Measurements from ENCODE around the gene MRPL36. TPM values are rescaled to one million over a fixed set of nuclear protein-coding genes. Genes with fewer than 3 reads are reported as not detected.

MRPL36 gene
- total and polyA plus RNA-seq, 4 donors, result 22.3 to 106 (median 56.3) TPM

DNA sequence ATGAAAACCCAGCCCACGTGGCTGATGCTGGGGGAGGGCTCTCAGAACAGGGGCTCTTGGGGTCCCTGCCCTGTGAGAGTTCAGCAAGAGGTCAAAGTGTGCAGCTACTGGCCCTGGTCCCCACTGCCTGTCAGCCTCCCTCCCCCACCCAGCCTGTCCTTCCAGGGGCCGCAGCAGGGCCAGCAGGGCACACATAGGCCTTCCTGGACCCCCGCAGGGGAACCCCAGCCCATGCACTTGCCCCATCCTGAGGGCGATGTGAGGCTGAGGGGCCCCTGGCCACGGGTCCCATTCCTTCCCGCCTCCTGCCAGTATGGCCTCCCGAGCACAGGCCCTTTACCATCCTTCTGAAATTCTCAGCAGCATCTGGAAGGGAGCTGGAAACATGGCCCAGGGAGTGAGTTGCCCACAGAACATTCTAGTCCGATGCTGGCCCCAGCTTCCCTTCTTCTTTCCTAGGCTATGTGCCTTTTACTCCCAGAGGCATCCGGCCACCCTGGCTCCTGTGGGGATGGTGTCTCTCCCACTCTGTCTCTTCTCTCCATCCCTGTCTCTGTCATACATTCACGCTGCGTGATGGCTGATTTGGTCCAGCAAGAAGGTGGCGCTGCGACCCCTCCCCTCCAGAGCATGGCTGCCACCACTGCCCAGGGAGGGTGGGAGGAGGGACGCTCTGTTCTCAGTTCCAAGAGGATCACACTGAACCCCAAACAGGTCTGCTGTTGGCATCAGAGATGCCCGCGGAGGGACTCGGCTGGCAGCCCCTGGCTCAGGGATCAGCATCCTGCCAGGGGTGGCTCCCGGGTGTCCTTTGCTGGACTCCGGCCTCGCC lies 19.6 kb downstream of the MRPL36 start:
- WGBS, result 83% methylated on average over 20 of the region's 20 CpGs
- H3K27me3 ChIP-seq (ENCODE audit: control insufficient read depth in 4 of 4, insufficient read depth in 4 of 4, low read length in 3 of 4), result no peaks in the 10 kb centered on the region
- H3K36me3 ChIP-seq (ENCODE audit: control insufficient read depth in 4 of 4, insufficient read depth in 3 of 4, low read depth in 1 of 4, low read length in 3 of 4), result no peaks in the 10 kb centered on the region
- no peak overlapping the region for H3K27ac ChIP-seq (ENCODE audit: low read depth in 1 of 2, low read length in 2 of 2)
- TF ChIP-seq JUND (IDR thresholded peaks at IDR 0.05) (no peak), NR2F2 (IDR thresholded peaks at IDR 0.05) (no peak), FOXA2 (IDR thresholded peaks at IDR 0.05) (no peak)
- no peaks in the 10 kb centered on the region for H3K9me3 ChIP-seq (ENCODE audit: control insufficient read depth in 4 of 4, low read length in 3 of 4)
- no peak for DNase-seq (ENCODE audit: low spot score)
- H3K4me3 ChIP-seq (ENCODE audit: low read depth in 1 of 3, low read length in 3 of 3), result no peak overlapping the region
- no peaks in the 10 kb centered on the region for H3K4me1 ChIP-seq (ENCODE audit: control insufficient read depth in 4 of 4, insufficient read depth in 4 of 4, low read length in 3 of 4)
- H3K9ac ChIP-seq (ENCODE audit: low read depth in 1 of 2, low read length in 2 of 2), result no peak overlapping the region

DNA sequence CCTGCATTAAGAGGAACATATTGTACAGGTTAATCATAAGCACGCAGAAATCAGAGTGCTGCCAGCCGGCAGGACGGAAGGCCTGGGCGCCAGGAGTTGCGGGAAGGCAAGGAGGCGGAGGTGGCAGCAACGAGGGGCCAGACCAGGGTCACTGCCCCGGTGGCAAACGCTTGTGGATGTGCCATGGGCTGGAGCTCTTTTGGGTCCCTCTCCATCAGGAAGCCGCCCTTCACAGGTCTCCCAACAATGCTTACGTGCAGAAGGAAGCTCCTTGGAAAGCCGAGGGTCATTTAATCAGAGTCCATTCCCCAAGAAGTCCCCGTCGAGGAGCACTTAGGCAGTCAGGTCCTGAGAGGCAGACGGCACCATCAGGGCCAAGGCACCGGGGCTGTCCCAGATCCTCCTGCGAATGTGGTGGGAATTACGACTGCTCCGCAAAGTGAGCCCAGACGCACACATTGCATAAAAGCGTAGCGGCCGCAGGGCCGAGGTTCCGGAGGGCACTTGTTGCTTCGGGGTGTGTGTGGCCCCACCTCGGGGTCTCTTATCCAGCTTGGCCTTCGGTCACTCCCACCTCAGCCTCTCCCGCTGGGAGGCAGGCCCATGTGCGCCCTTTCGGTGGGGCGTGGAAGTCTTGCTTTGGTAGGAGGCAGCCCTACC lies 20.5 kb downstream of the MRPL36 start:
- no peak for DNase-seq (ENCODE audit: low spot score)
- WGBS, result 84% methylated on average over 32 of the region's 32 CpGs

More for the DNA sequence above, 20.5 kb downstream of the MRPL36 start:
- Histone ChIP-seq H3K27me3 (ENCODE audit: control insufficient read depth in 4 of 4, insufficient read depth in 4 of 4, low read length in 3 of 4) (no peaks in the 10 kb centered on the region), H3K36me3 (ENCODE audit: control insufficient read depth in 4 of 4, insufficient read depth in 3 of 4, low read depth in 1 of 4, low read length in 3 of 4) (no peaks in the 10 kb centered on the region), H3K27ac (ENCODE audit: low read depth in 1 of 2, low read length in 2 of 2) (no peak overlapping the region), H3K9ac (ENCODE audit: low read depth in 1 of 2, low read length in 2 of 2) (no peak overlapping the region), H3K4me1 (ENCODE audit: control insufficient read depth in 4 of 4, insufficient read depth in 4 of 4, low read length in 3 of 4) (no peaks in the 10 kb centered on the region), H3K4me3 (ENCODE audit: low read depth in 1 of 3, low read length in 3 of 3) (no peak overlapping the region), H3K9me3 (ENCODE audit: control insufficient read depth in 4 of 4, low read length in 3 of 4) (no peaks in the 10 kb centered on the region)
- TF ChIP-seq HNF4A (conservative IDR thresholded peaks at IDR 0.05) (no peak), JUND (IDR thresholded peaks at IDR 0.05) (no peak), EGR1 (IDR thresholded peaks at IDR 0.05; ENCODE audit: low read depth in 2 of 2) (no peak), GABPA (IDR thresholded peaks at IDR 0.05 in 1 of 2, conservative IDR thresholded peaks at IDR 0.05 in 1 of 2) (no peak), FOXA2 (IDR thresholded peaks at IDR 0.05) (no peak), RXRA (IDR thresholded peaks at IDR 0.05) (no peak), SP1 (IDR thresholded peaks at IDR 0.05) (no peak), TAF1 (conservative IDR thresholded peaks at IDR 0.05) (no peak), HNF4G (IDR thresholded peaks at IDR 0.05) (no peak), YY1 (IDR thresholded peaks at IDR 0.05) (no peak), NR2F2 (IDR thresholded peaks at IDR 0.05) (no peak), FOXA1 (IDR thresholded peaks at IDR 0.05) (no peak), RAD21 (IDR thresholded peaks at IDR 0.05) (no peak)
- TF ChIP-seq, protein P1, sequence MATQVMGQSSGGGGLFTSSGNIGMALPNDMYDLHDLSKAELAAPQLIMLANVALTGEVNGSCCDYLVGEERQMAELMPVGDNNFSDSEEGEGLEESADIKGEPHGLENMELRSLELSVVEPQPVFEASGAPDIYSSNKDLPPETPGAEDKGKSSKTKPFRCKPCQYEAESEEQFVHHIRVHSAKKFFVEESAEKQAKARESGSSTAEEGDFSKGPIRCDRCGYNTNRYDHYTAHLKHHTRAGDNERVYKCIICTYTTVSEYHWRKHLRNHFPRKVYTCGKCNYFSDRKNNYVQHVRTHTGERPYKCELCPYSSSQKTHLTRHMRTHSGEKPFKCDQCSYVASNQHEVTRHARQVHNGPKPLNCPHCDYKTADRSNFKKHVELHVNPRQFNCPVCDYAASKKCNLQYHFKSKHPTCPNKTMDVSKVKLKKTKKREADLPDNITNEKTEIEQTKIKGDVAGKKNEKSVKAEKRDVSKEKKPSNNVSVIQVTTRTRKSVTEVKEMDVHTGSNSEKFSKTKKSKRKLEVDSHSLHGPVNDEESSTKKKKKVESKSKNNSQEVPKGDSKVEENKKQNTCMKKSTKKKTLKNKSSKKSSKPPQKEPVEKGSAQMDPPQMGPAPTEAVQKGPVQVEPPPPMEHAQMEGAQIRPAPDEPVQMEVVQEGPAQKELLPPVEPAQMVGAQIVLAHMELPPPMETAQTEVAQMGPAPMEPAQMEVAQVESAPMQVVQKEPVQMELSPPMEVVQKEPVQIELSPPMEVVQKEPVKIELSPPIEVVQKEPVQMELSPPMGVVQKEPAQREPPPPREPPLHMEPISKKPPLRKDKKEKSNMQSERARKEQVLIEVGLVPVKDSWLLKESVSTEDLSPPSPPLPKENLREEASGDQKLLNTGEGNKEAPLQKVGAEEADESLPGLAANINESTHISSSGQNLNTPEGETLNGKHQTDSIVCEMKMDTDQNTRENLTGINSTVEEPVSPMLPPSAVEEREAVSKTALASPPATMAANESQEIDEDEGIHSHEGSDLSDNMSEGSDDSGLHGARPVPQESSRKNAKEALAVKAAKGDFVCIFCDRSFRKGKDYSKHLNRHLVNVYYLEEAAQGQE (IDR thresholded peaks at IDR 0.05), result no peak
- TF ChIP-seq, protein P2, sequence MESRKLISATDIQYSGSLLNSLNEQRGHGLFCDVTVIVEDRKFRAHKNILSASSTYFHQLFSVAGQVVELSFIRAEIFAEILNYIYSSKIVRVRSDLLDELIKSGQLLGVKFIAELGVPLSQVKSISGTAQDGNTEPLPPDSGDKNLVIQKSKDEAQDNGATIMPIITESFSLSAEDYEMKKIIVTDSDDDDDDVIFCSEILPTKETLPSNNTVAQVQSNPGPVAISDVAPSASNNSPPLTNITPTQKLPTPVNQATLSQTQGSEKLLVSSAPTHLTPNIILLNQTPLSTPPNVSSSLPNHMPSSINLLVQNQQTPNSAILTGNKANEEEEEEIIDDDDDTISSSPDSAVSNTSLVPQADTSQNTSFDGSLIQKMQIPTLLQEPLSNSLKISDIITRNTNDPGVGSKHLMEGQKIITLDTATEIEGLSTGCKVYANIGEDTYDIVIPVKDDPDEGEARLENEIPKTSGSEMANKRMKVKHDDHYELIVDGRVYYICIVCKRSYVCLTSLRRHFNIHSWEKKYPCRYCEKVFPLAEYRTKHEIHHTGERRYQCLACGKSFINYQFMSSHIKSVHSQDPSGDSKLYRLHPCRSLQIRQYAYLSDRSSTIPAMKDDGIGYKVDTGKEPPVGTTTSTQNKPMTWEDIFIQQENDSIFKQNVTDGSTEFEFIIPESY (IDR thresholded peaks at IDR 0.05), result no peak
- TF ChIP-seq, protein P3, sequence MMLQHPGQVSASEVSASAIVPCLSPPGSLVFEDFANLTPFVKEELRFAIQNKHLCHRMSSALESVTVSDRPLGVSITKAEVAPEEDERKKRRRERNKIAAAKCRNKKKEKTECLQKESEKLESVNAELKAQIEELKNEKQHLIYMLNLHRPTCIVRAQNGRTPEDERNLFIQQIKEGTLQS (IDR thresholded peaks at IDR 0.05), result no peak
- TF ChIP-seq, protein P4, sequence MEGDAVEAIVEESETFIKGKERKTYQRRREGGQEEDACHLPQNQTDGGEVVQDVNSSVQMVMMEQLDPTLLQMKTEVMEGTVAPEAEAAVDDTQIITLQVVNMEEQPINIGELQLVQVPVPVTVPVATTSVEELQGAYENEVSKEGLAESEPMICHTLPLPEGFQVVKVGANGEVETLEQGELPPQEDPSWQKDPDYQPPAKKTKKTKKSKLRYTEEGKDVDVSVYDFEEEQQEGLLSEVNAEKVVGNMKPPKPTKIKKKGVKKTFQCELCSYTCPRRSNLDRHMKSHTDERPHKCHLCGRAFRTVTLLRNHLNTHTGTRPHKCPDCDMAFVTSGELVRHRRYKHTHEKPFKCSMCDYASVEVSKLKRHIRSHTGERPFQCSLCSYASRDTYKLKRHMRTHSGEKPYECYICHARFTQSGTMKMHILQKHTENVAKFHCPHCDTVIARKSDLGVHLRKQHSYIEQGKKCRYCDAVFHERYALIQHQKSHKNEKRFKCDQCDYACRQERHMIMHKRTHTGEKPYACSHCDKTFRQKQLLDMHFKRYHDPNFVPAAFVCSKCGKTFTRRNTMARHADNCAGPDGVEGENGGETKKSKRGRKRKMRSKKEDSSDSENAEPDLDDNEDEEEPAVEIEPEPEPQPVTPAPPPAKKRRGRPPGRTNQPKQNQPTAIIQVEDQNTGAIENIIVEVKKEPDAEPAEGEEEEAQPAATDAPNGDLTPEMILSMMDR (IDR thresholded peaks at IDR 0.05; ENCODE audit: low read depth, low read length, missing input control), result no peak
- TF ChIP-seq, protein P5, sequence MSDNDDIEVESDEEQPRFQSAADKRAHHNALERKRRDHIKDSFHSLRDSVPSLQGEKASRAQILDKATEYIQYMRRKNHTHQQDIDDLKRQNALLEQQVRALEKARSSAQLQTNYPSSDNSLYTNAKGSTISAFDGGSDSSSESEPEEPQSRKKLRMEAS (IDR thresholded peaks at IDR 0.05), result no peak
